Measurements from ENCODE around the gene ACBD6. TPM values are rescaled to one million over a fixed set of nuclear protein-coding genes. Genes with fewer than 3 reads are reported as not detected.

The ACBD6 gene
- total and polyA plus RNA-seq, 8 donors: 8.9 to 48.8 (median 37.7) TPM

DNA sequence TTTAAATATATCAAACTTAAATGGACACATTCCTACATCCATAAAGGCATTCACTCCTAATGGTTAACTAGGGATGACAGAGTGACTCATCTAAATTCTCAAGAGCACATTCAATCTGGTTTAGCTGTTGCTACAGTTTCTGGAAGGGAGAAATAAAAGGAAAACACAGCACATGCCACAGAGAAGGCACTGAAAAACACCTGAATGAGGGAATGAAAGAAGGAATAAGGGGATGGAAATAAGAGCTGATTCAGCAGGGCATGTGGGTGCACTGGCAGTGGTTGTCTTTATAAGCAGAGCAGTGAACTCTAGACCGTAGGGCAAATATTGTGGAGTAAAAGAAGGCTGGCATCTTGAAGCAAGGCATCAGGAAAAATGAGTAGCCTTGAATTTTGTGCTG, 193.0 kb downstream of the ACBD6 start:
- Histone ChIP-seq H3K36me3 (peaks cover 0 to 18% (median 8%) of the 10 kb centered on the region in 4 donors), H3K9me3 (no peaks in the 10 kb centered on the region), H3K4me3 (no peak overlapping the region), H3K27ac (no peak overlapping the region), H3K4me1 (no peaks in the 10 kb centered on the region), H3K27me3 (no peaks in the 10 kb centered on the region)
- TF ChIP-seq, protein P1, sequence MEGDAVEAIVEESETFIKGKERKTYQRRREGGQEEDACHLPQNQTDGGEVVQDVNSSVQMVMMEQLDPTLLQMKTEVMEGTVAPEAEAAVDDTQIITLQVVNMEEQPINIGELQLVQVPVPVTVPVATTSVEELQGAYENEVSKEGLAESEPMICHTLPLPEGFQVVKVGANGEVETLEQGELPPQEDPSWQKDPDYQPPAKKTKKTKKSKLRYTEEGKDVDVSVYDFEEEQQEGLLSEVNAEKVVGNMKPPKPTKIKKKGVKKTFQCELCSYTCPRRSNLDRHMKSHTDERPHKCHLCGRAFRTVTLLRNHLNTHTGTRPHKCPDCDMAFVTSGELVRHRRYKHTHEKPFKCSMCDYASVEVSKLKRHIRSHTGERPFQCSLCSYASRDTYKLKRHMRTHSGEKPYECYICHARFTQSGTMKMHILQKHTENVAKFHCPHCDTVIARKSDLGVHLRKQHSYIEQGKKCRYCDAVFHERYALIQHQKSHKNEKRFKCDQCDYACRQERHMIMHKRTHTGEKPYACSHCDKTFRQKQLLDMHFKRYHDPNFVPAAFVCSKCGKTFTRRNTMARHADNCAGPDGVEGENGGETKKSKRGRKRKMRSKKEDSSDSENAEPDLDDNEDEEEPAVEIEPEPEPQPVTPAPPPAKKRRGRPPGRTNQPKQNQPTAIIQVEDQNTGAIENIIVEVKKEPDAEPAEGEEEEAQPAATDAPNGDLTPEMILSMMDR (IDR thresholded peaks at IDR 0.05): no peak
- TF ChIP-seq EP300 (IDR thresholded peaks at IDR 0.05) (no peak), POLR2A (IDR thresholded peaks at IDR 0.05) (no peak), POLR2AphosphoS5 (IDR thresholded peaks at IDR 0.05) (no peak)
- intact Hi-C loops (cut with DNase I; ENCODE audit: low total_unique reads): no loop called here
- DNase-seq: no peak
- WGBS, 5 donors: 83 to 95% (median 93%) methylated on average over 1 of the region's 1 CpG

GRCh38 chr1:180301135-180301742, 201.1 kb downstream of the ACBD6 start:
- Histone ChIP-seq H3K9me3 (no peaks in the 10 kb centered on the region), H3K27me3 (no peaks in the 10 kb centered on the region), H3K4me1 (no peaks in the 10 kb centered on the region), H3K36me3 (no peaks in the 10 kb centered on the region), H3K4me3 (no peak overlapping the region), H3K27ac (no peak overlapping the region)
- WGBS, 5 donors: 81 to 94% (median 90%) methylated on average over 2 of the region's 2 CpGs
- TF ChIP-seq EP300 (IDR thresholded peaks at IDR 0.05) (no peak), POLR2AphosphoS5 (IDR thresholded peaks at IDR 0.05) (no peak), POLR2A (IDR thresholded peaks at IDR 0.05) (no peak)
- TF ChIP-seq, protein P1 (IDR thresholded peaks at IDR 0.05): no peak
- no peak for DNase-seq
- intact Hi-C loops (cut with DNase I; ENCODE audit: low total_unique reads): no loop called here

- no peak overlapping the region for H3K4me3 ChIP-seq
- 90 to 94% (median 93%) methylated on average over 7 of the region's 7 CpGs for WGBS, 5 donors
- intact Hi-C loops (cut with DNase I; ENCODE audit: low total_unique reads): no loop called here
- no peak for DNase-seq
- H3K27me3 ChIP-seq: no peaks in the 10 kb centered on the region
- no peak for TF ChIP-seq POLR2A (IDR thresholded peaks at IDR 0.05)
- TF ChIP-seq, protein P1 (IDR thresholded peaks at IDR 0.05): no peak
- TF ChIP-seq EP300 (IDR thresholded peaks at IDR 0.05): no peak
- no peak for TF ChIP-seq POLR2AphosphoS5 (IDR thresholded peaks at IDR 0.05)
- no peaks in the 10 kb centered on the region for H3K36me3 ChIP-seq
- no peaks in the 10 kb centered on the region for H3K4me1 ChIP-seq
- no peaks in the 10 kb centered on the region for H3K9me3 ChIP-seq
- H3K27ac ChIP-seq: no peak overlapping the region
These were observed 202.7 kb downstream of the ACBD6 start for GRCh38 chr1:180299479-180300221.

DNA sequence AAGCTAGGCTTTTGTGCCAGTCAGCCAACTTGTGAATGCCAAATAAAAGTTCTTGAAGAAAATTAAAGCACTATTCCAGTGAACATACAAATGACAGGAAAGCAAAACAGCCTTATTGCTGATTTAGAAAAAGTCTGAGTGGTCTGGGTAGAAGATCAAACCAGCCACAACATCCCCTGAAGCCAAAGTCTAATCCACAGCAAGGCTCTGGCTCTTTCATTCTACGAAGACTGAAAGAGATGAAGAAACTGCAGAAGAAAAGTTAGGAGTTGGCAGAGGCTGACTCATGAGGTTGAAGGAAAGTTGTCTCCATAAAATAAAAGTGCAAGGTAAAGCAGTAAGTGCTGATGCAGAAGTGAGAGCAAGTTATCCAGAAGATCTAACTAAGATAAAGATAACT, 206.4 kb downstream of the ACBD6 start:
- no peaks in the 10 kb centered on the region for H3K9me3 ChIP-seq
- intact Hi-C loops (cut with DNase I; ENCODE audit: low total_unique reads): no loop called here
- no peaks in the 10 kb centered on the region for H3K36me3 ChIP-seq
- 91 to 98% (median 93%) methylated on average over 1 of the region's 1 CpG for WGBS, 5 donors
- no peak for DNase-seq
- H3K4me3 ChIP-seq: no peak overlapping the region
- TF ChIP-seq POLR2AphosphoS5 (IDR thresholded peaks at IDR 0.05) (no peak), EP300 (IDR thresholded peaks at IDR 0.05) (no peak), POLR2A (IDR thresholded peaks at IDR 0.05) (no peak)
- TF ChIP-seq, protein P1 (IDR thresholded peaks at IDR 0.05): no peak
- H3K27me3 ChIP-seq: no peaks in the 10 kb centered on the region
- no peaks in the 10 kb centered on the region for H3K4me1 ChIP-seq
- no peak overlapping the region for H3K27ac ChIP-seq

Data from stomach (tissue), 9 donors.